Left hindlimb (tissue), 1 donor: ENCODE measurements around the gene CDC42EP3.
A peak's percentile ranks its signal among the peaks of the same experiment; 100 is the strongest.

Source experiments
- DNase-seq: peaks from one replicate; pipeline ENCODE4 v3.0.0-alpha.2; 2018

CDC42EP3 gene

GRCh38 chr2:37654419-37654818 lies 17.0 kb downstream of the CDC42EP3 start:
- no peak for DNase-seq

GRCh38 chr2:37653805-37654378 lies 17.6 kb downstream of the CDC42EP3 start:
- DNase-seq = peak; percentile 38

GRCh38 chr2:37653093-37653492 lies 18.3 kb downstream of the CDC42EP3 start:
- no peak for DNase-seq

- DNase-seq = no peak
Measured at GRCh38 chr2:37652199-37652640, 19.2 kb downstream of the CDC42EP3 start.

GRCh38 chr2:37650548-37651093 lies 20.8 kb downstream of the CDC42EP3 start:
- no peak for DNase-seq

- no peak for DNase-seq
Measured at GRCh38 chr2:37649518-37649917, 21.9 kb downstream of the CDC42EP3 start.

GRCh38 chr2:37648331-37649011 lies 23.0 kb downstream of the CDC42EP3 start:
- DNase-seq = peak; percentile 59

- no peak for DNase-seq
Measured at GRCh38 chr2:37647971-37648330, 23.5 kb downstream of the CDC42EP3 start.

GRCh38 chr2:37645836-37646235 lies 25.6 kb downstream of the CDC42EP3 start:
- DNase-seq = no peak

- DNase-seq = no peak
Measured at GRCh38 chr2:37645362-37645761, 26.1 kb downstream of the CDC42EP3 start.

- no peak for DNase-seq
Measured at GRCh38 chr2:37644191-37644590, 27.3 kb downstream of the CDC42EP3 start.

- DNase-seq = no peak
Measured at GRCh38 chr2:37643730-37644078, 27.7 kb downstream of the CDC42EP3 start.

GRCh38 chr2:37642907-37643729 lies 28.3 kb downstream of the CDC42EP3 start:
- DNase-seq = no peak

GRCh38 chr2:37641582-37642171 lies 29.8 kb downstream of the CDC42EP3 start:
- no peak for DNase-seq

GRCh38 chr2:37639631-37640030 lies 31.8 kb downstream of the CDC42EP3 start:
- DNase-seq = no peak

GRCh38 chr2:37638973-37639372 lies 32.5 kb downstream of the CDC42EP3 start:
- DNase-seq = no peak

GRCh38 chr2:37637985-37638384 lies 33.5 kb downstream of the CDC42EP3 start:
- DNase-seq = no peak

- no peak for DNase-seq
Measured at GRCh38 chr2:37637190-37637860, 34.1 kb downstream of the CDC42EP3 start.

- DNase-seq = no peak
Measured at GRCh38 chr2:37636381-37637066, 34.9 kb downstream of the CDC42EP3 start.

GRCh38 chr2:37635504-37636380 lies 35.7 kb downstream of the CDC42EP3 start:
- no peak for DNase-seq

- no peak for DNase-seq
Measured at GRCh38 chr2:37634914-37635503, 36.4 kb downstream of the CDC42EP3 start.
